GM12891 (cell line): ENCODE data around the gene QRICH2.
"Not testable (repeated sequence)": the region's sequence is repeated elsewhere in the genome, so short reads cannot be mapped to it uniquely, and the experiment has no call there.

Experiments
- DNase-seq: peaks from one replicate; pipeline ENCODE4 v3.0.0; 2011; ENCODE audit warnings: low spot score; ENCODE audit not compliant: insufficient read length
- FAIRE-seq: peaks from 2 replicates; lab custom pipeline; 2011; peaks lifted over from hg19 to GRCh38; lab: Jason Lieb, UNC
- PAX5 ChIP-seq: IDR thresholded peaks from 2 replicates; pipeline ENCODE4 v1.6.1; 2011; ENCODE audit warnings: low read length, moderate library complexity, mild to moderate bottlenecking; ENCODE audit not compliant: insufficient read depth, severe bottlenecking
- POLR2A ChIP-seq: IDR thresholded peaks from 2 replicates; pipeline ENCODE4 v1.6.1; 2011; ENCODE audit warnings: low read depth, low read length, control low read depth
- POLR2AphosphoS5 ChIP-seq: IDR thresholded peaks from 2 replicates; pipeline ENCODE4 v1.6.1; 2011; ENCODE audit warnings: low read depth, low read length, control low read depth
- POU2F2 ChIP-seq: IDR thresholded peaks from 2 replicates; pipeline ENCODE4 v1.6.1; 2011; ENCODE audit warnings: low read depth, mild to moderate bottlenecking, control low read depth, low read length, moderate library complexity
- SPI1 ChIP-seq: IDR thresholded peaks from 2 replicates; pipeline ENCODE4 v1.6.1; 2011; ENCODE audit warnings: low read depth, low read length, control low read depth
- TAF1 ChIP-seq: IDR thresholded peaks from 2 replicates; pipeline ENCODE4 v1.6.1; 2011; ENCODE audit warnings: low read depth, low read length, control low read depth

QRICH2 gene

DNA sequence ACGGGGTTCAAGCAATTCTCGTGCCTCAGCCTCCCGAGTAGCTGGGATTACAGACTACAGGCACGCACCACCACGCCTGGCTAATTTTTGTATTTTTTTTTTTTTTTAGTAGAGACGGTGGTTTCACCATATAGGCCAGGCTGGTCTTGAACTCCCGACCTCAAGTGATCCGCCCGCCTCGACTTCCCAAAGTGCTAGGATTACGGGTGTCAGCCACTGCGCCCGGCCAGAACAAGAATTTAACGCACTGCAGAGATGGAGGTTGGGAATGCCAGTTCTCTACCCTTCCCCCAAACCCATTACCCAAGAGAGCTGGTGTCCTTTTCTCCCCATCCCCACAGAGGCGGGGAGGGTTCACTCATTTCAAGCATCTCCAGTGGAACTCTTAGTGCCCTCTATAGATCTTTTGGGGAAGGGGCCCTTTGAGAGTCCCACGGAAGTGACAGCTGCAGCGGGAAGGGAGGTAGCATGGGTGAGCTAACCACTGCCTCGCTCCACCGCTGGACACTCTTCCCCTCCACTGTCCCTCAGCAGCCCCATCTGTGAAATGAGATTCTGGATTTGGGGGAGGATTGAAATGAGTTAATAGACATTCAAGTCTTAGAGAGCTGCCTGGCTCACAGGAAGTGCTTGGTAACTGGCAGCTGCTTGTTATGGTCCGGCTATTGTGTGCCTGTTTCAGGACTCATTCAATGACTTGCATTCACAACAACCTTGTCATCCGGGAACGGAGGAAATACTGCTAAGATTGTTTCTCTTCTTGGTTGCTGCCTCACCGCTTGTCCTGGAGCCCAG lies 46.5 kb downstream of the QRICH2 start:
- TF ChIP-seq POLR2A = no peak
- TF ChIP-seq POU2F2 = no peak
- TF ChIP-seq PAX5 = no peak
- TF ChIP-seq SPI1 = no peak
- TF ChIP-seq TAF1 = no peak
- TF ChIP-seq POLR2AphosphoS5 = no peak
- FAIRE-seq = peak; percentile 90
- no peak for DNase-seq

DNA sequence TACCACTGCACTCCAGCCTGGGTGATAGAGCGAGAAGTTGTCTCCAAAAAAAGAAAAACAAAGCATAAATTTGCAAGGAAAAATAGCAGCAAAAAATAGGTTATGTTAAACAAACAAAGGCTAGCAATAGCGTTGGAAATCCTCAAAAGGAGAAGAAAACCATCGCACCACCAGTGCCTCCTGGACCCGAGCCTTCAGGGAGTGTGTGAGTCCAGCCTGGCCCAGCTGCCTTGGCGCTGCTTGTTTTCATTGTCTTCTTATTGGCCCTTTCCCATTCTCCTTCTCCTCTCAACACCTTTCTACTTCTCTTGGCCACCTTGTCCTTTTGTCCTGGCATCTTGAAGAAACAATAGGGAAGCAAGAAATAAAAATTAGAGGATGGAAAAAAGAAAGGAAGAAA lies 47.4 kb downstream of the QRICH2 start:
- FAIRE-seq (no peak), DNase-seq (no peak)
- TF ChIP-seq SPI1 (no peak), PAX5 (no peak), POLR2AphosphoS5 (no peak), POLR2A (no peak), TAF1 (no peak), POU2F2 (no peak)

DNA sequence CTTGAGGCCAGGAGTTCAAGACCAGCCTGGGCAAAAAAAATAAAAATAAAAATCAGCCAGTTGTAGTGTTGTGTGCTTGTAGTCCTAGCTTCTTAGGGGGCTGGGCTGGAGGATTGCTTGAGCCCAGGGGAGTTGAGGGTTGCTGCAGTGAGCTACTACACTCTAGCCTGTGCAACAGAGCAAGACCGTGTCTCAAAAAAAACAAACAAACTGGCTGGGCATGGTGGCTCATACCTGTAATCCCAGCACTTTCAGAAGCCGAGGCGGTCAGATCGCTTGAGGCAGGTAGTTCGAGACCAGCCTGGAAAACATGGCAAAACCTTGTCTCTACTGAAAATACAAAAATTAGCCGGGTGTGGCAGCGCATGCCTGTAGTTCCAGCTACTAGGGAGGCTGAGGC lies 47.9 kb downstream of the QRICH2 start:
- peak; percentile 76 for FAIRE-seq
- DNase-seq = no peak
- no peak for TF ChIP-seq POLR2A
- TF ChIP-seq PAX5 = peak; percentile 71
- no peak for TF ChIP-seq TAF1
- no peak for TF ChIP-seq SPI1

DNA sequence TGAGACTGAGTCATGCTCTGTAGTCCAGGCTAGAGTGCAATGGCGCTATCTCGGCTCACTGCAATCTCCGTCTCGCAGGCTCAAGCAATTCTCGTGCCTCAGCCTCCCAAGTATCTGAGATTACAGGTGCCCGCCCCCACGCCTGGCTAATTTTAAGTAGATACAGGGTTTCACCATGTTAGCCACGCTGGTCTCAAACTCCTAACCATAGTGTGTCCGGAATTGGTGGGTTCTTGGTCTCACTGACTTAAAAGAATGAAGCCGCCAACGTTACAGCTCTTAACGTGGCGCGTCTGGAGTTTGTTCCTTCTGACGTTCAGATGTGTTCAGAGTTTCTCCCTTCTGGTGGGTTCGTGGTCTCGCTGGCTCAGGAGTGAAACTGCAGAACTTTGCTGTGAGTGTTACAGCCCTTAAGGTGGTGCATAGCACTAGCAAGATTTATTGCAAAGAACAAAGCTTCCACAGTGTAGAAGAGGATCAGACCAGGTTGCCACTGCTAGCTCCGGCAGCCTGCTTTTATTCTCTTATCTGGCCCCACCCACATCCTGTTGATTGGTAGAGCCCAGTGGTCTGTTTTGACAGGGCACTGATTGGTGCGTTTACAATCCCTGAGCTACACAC lies 51.5 kb downstream of the QRICH2 start:
- DNase-seq = not testable (repeated sequence)
- FAIRE-seq = peak; percentile 50

DNA sequence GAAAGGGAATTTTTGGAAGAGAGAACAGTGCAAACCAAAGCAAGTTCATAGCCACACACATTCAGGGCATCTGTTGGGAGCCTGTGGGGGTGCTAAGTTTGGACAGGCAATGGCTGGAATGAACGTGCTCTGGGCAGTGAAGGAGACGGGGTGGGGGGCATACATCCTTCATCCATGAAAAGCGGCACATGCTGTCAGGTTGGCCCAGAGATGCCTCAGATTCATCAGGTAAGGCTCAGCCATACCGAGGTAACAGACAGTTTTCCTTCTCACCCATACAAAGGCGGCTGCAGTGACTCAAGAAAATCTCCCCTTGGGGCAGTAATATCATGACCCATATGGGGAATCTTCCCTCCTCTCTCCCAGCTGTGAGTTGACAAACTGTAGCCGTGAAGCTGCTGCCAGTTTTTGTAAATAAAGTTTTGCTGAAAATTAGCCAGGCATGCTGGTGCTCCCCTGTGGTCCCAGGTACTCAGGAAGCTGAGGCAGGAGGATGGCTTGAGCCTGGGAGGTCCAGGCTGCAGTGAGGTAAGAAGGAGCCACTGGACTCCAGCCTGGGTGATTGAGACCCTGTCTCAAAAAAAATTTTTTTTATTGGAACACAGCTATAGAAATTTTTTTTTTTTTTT lies 52.2 kb downstream of the QRICH2 start:
- FAIRE-seq (no peak), DNase-seq (no peak)
- no peak for TF ChIP-seq POU2F2

DNA sequence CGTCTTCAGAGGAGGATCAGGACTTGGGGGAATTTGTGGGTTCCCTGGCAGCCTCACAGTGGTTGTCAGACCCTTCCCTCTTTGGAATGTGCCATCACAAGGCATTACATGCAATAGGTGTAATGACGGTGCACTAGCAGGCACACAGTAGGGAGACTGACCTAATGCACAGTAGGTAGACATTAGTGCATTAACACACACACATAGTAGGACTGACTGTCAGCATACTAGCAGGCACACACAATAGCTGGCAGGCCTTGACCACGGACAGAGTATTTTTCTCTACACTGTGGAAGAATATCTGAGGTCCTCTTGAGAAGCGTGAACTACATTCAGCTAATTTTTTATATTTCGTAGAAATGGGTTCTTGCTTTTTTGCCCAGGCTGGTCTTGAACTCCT lies 53.8 kb downstream of the QRICH2 start:
- DNase-seq (no peak), FAIRE-seq (no peak)
- TF ChIP-seq TAF1 = no peak
- no peak for TF ChIP-seq POU2F2
- no peak for TF ChIP-seq POLR2A
- TF ChIP-seq SPI1 = no peak

DNA sequence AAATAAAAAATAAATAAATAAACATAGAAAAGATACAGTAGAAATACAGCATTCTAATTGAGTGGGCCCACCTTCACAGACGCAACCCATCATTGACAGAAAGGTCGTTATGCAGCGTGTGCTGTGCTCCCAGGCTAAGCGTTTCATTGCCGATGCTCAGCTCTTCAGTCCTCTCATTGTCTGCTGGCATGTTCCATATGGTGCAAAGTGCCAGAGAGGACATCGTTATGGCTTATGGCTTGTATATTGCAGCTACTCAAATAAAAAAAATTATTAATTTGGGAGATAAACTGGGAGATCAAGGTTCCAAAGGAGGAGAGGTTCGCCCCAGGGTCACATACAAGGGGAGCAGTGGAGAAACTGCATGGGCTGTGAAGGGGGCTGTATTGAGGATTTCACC lies 54.2 kb downstream of the QRICH2 start:
- FAIRE-seq (no peak), DNase-seq (no peak)
- TF ChIP-seq POLR2A = no peak

DNA sequence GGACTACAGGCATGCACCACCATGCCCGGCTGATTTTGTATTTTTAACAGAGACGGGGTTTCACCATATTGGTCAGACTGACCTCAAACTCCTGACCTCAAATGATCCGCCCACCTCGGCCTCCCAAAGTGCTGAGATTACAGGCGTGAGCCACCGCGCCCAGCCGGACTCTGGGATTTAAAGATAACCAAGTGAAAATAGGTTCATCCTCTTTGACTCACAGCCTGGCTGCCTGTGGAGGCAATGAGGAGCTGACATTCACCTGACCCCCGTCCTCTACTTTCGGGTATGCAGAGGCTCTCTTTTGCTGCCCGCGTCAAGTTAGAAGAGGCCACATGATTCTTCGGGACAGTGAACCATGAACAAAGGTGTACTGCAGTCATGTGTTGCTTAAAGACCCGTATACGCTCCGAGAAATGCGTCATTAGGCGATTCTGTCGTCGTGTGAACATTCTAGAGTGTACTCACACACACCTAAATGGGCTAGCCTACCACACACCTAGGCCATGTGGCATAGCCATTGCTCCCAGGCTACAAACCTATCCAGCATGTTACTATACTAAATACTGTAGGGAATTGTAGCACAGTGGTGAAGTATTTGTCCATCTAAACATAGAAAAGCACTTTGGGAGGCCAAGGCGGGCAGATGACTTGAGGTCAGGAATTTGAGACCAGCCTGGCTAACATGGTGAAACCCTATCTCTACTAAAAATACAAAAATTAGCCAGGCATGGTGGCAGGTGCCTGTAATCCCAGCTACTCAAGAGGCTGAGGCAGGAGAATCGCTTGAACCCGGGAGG lies 54.9 kb downstream of the QRICH2 start:
- DNase-seq, FAIRE-seq: not testable (repeated sequence)

DNA sequence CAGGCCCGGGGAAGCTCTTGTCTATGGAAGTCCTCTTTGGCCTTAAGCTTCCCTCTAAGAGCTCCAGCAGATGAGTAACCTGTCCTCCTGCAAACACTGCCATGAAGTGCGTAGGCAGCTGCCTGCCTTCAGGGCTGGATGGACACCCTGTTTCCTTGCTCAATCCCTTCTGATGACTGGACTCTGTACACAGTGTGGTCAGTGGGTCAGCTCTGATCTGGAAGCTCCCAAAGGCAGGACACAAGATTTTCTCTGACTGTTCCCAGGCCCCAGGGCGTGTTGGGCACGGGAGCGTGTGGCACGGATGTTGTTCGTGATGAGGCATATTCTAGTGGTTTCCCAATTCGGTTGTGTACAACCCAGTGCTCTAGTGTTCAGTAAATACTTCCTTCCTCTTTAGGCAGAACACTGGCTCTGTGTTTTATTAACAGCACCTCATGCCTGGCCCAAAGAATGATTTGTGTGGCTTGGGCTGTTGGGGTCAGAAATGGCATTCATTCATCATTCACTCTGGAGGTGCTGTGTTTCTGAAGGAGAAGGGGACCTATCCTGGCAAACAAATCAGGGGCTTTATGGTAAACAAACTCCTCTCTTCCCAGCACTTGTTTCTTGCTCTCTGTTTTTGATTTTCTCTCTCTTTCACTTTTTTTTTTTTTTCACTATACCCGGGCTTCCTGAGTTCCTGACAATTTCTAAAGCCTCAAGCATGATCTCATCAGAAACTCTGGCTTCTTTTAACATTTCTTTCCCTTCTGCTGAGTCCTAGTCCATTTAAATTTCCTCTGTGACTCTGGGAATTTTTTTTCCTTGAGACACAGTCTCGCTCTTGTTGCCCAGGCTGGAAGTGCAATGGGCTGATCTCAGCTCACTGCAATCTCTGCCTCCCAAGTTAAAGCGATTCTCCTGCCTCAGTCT lies 55.8 kb downstream of the QRICH2 start:
- no peak for DNase-seq
- FAIRE-seq = peak; percentile 80
- TF ChIP-seq PAX5 = no peak
- peak; percentile 59 for TF ChIP-seq SPI1
- TF ChIP-seq TAF1 = 0 out of 2 replicates have a peak, but pooled peaks have one; percentile 23
- TF ChIP-seq POU2F2 = peak; percentile 52; the same call in 1 of the 2 replicates
- no peak for TF ChIP-seq POLR2AphosphoS5
- peak; percentile 55; the same call in 1 of the 2 replicates for TF ChIP-seq POLR2A
